ENCODE results near the gene HEATR3. TPM values are rescaled to one million over a fixed set of nuclear protein-coding genes. Genes with fewer than 3 reads are reported as not detected.
A peak's percentile ranks its signal among the peaks of the same experiment; 100 is the strongest.

Gene HEATR3
- 22.2 and 29.2 TPM in 2 replicates for total RNA-seq (2021; fragmentation: NEBNext Ultra II Directional; extraction: Animal tissue kit (Norgen Biotek cat#: 25700))
- polyA plus RNA-seq (2011; rRNA removed): 8.9 and 13.0 TPM in 2 replicates
- 13.7 TPM for polyA plus RNA-seq (2011; cell fraction: cytosol; rRNA removed)
- polyA plus RNA-seq (2011; cell fraction: nucleus; rRNA removed): 18.5 TPM
- 11.7 to 19.5 TPM (median 14.0 TPM) in 4 replicates for polyA plus RNA-seq (2012, experiment 1 of 2)
- 13.9 TPM for polyA plus RNA-seq (2012, experiment 2 of 2)
- 15.8 TPM for polyA plus RNA-seq (2013, experiment 1 of 2)
- 15.9 TPM for polyA plus RNA-seq (2013, experiment 2 of 2)
- polyA minus RNA-seq (2011; rRNA and poly(A)+ RNA removed): 24.8 and 36.6 TPM in 2 replicates
- 30.8 TPM for polyA minus RNA-seq (2011; cell fraction: cytosol; rRNA and poly(A)+ RNA removed)
- 18.4 TPM for polyA minus RNA-seq (2011; cell fraction: nucleus; rRNA and poly(A)+ RNA removed)
- long read RNA-seq, experiment 1, partial matches to known transcripts: 10 of 11 reads
- long read RNA-seq, experiment 1, other reads (novel, unspliced or antisense): 0 of 11 reads
- long read RNA-seq, experiment 2, partial matches to known transcripts: 1 of 1 reads
- long read RNA-seq, experiment 2, other reads (novel, unspliced or antisense): 0 of 1 reads

- H3K79me2 ChIP-seq (ENCODE audit: control insufficient read depth in 1 of 2, insufficient read depth in 2 of 2, low read length in 2 of 2): peaks cover 0 to 18% of the 10 kb centered on the region in 2 experiments; a peak in 2 of 4 replicates
- peak within 1 kb of the TSS; percentile 51 for H3K14ac ChIP-seq (ENCODE audit: insufficient read length)
- CTCF ChIA-PET (ENCODE audit: partially characterized antibody): interaction anchor here (1.3 to 4.8 kb wide), 4 partner anchors 42 to 145 kb away, joined by 3 to 35 read pairs (median 15); partner anchors contain the start of gene CNEP1R1
- no peak within 1 kb of the TSS for H2BK15ac ChIP-seq (ENCODE audit: low read length)
- H2AK5ac ChIP-seq (ENCODE audit: low read depth, low read length): peak within 1 kb of the TSS; percentile 1; the same call in 1 of the 2 replicates
- H3K4me1 ChIP-seq (replicated peaks in 1 of 4; ENCODE audit: control insufficient read depth in 3 of 4, insufficient read depth in 4 of 4, low read length in 3 of 4): peaks cover 0 to 9% (median 3%) of the 10 kb centered on the region in 4 experiments; a peak in 5 of 7 replicates
- H2AFZ ChIP-seq (ENCODE audit: low read length): peak within 1 kb of the TSS; percentile 94; the same call in 1 of the 2 replicates
- peak within 1 kb of the TSS; percentile 61 to 90 (median 78) for H3K4me3 ChIP-seq (ENCODE audit: extremely low read depth in 1 of 4, insufficient read depth in 2 of 4, low read depth in 3 of 4, low read length in 4 of 4)
- no peaks in the 10 kb centered on the region for H3K79me1 ChIP-seq (ENCODE audit: low read depth, low read length)
- H3K4me2 ChIP-seq (ENCODE audit: insufficient read depth in 1 of 2, low read depth in 2 of 2, low read length in 2 of 2): peak within 1 kb of the TSS; percentile 82 to 94
- 0 out of 2 replicates have a peak within 1 kb of the TSS, but pooled peaks have one; percentile 93 for H2BK20ac ChIP-seq (ENCODE audit: low read length)
- peaks cover 0 to 5% of the 10 kb centered on the region in 2 experiments for H4K20me1 ChIP-seq (replicated peaks in 1 of 2; ENCODE audit: control insufficient read depth in 1 of 2, insufficient read depth in 2 of 2, low read length in 2 of 2)
- H3K23me2 ChIP-seq (ENCODE audit: low read depth, low read length): peaks cover 10% of the 10 kb centered on the region
- FAIRE-seq: no peak
- peak within 1 kb of the TSS; percentile 46 to 82 (median 59); a peak in 6 of 7 replicates for H3K9ac ChIP-seq (replicated peaks in 1 of 4; ENCODE audit: extremely low read depth in 1 of 4, low read depth in 3 of 4, low read length in 3 of 4)
- peak; percentile 84 to 97 for DNase-seq (ENCODE audit: low read depth in 1 of 2, low spot score in 2 of 2)
- H3K56ac ChIP-seq (replicated peaks; ENCODE audit: insufficient read length, low read depth, low read length): no peak within 1 kb of the TSS
- H4K8ac ChIP-seq (ENCODE audit: extremely low read depth, insufficient read depth, low read length): peak within 1 kb of the TSS; percentile 93
- POLR2A ChIA-PET (ENCODE audit: partially characterized antibody): interaction anchor here (0.5 to 1.3 kb wide), 2 partner anchors 20 to 41 kb away, joined by 3 to 5 read pairs; partner anchors contain the start of gene CNEP1R1
- H3K18ac ChIP-seq (ENCODE audit: extremely low read depth, low read length): peak within 1 kb of the TSS; percentile 98
- no peak within 1 kb of the TSS for H3K23ac ChIP-seq (ENCODE audit: insufficient read length)
- peak within 1 kb of the TSS; percentile 84; the same call in 1 of the 2 replicates for H3K27ac ChIP-seq (ENCODE audit: low read depth, low read length)
- H3K4ac ChIP-seq (replicated peaks; ENCODE audit: insufficient read length, low read depth, low read length): peak within 1 kb of the TSS; percentile 98
- peak within 1 kb of the TSS; percentile 97 for H4K91ac ChIP-seq (replicated peaks; ENCODE audit: insufficient read length, low read length)
- no peaks in the 10 kb centered on the region for H3K27me3 ChIP-seq (replicated peaks in 1 of 4; ENCODE audit: control insufficient read depth in 3 of 4, extremely low read depth in 1 of 4, insufficient read depth in 3 of 4, low read length in 3 of 4)
- peaks cover 2 to 17% (median 12%) of the 10 kb centered on the region in 4 experiments; a peak in 4 of 8 replicates for H3K36me3 ChIP-seq (ENCODE audit: control insufficient read depth in 2 of 4, insufficient read depth in 4 of 4, low read length in 3 of 4)
- peak within 1 kb of the TSS; percentile 63 for H2BK120ac ChIP-seq (replicated peaks; ENCODE audit: low read depth, low read length)
- H2BK12ac ChIP-seq (ENCODE audit: low read depth, low read length): no peak within 1 kb of the TSS
- 5% methylated on average over 68 of the region's 91 CpGs; no CpG with 5 or more reads in 1 of the 2 experiments for WGBS, 2 experiments (ENCODE audit: extremely low coverage in 1 of 2, insufficient coverage in 1 of 2, insufficient read length in 1 of 2, insufficient replicate concordance in 2 of 2, low coverage in 1 of 2, low lambda C conversion rate in 2 of 2, missing lambda C conversion rate in 1 of 2)
- no peaks in the 10 kb centered on the region for H3K9me3 ChIP-seq (ENCODE audit: insufficient read depth in 2 of 2, low read depth in 1 of 2, low read length in 1 of 2)
- H2BK5ac ChIP-seq (ENCODE audit: low read depth, low read length): peak within 1 kb of the TSS; percentile 85; the same call in 1 of the 2 replicates
- peak within 1 kb of the TSS; percentile 90 for H4K5ac ChIP-seq (ENCODE audit: insufficient read length, low read depth, low read length)
- TF ChIP-seq POLR2AphosphoS5 (IDR thresholded peaks at IDR 0.05; ENCODE audit: low read depth, low read length) (peak; percentile 51; the same call in 1 of the 2 replicates), KDM1A (IDR thresholded peaks at IDR 0.05; ENCODE audit: borderline replicate concordance, low read length) (peak; percentile 87; the same call in 1 of the 2 replicates), FOSL1 (IDR thresholded peaks at IDR 0.05; ENCODE audit: insufficient read depth, low read depth, low read length) (no peak), SIX5 (IDR thresholded peaks at IDR 0.05; ENCODE audit: low read depth, low read length) (no peak), BACH1 (IDR thresholded peaks at IDR 0.05; ENCODE audit: low read length) (no peak), SP2 (IDR thresholded peaks at IDR 0.05; ENCODE audit: low read length) (no peak), ZNF274 (IDR thresholded peaks at IDR 0.05; ENCODE audit: borderline replicate concordance, extremely low read depth, low read length) (no peak), MAFK (IDR thresholded peaks at IDR 0.05; ENCODE audit: low read depth, low read length) (no peak)
Measured at GRCh38 chr16:50065624-50066481, at the start of gene HEATR3. TSS of gene HEATR3 (plus strand) at chr16:50065970. CDS start at chr16:50066132, 162 bp downstream.
